A549 treated with AZD9567 at 1 μM for 4 hours (cell line): ENCODE measurements around the gene LIMS4. TPM values are rescaled to one million over a fixed set of nuclear protein-coding genes. Genes with fewer than 3 reads are reported as not detected.

Experiments used
- total RNA-seq: library from RNA; stranded (reverse); fragments of 200-300 nt; extraction: Qiagen RNA extraction; gene quantifications from 5 replicates; pipeline ENCODE4 v1.2.3, GENCODE V29; 2022; ENCODE audit not compliant: insufficient read depth

Gene LIMS4, protein sequence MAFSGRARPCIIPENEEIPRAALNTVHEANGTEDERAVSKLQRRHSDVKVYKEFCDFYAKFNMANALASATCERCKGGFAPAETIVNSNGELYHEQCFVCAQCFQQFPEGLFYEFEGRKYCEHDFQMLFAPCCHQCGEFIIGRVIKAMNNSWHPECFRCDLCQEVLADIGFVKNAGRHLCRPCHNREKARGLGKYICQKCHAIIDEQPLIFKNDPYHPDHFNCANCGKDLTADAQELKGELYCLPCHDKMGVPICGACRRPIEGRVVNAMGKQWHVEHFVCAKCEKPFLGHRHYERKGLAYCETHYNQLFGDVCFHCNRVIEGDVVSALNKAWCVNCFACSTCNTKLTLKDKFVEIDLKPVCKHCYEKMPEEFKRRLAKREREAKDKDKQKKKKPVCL
- 0.63 to 0.91 TPM (median 0.75 TPM) in 4 of 5 replicates, not detected in the other for total RNA-seq

DNA sequence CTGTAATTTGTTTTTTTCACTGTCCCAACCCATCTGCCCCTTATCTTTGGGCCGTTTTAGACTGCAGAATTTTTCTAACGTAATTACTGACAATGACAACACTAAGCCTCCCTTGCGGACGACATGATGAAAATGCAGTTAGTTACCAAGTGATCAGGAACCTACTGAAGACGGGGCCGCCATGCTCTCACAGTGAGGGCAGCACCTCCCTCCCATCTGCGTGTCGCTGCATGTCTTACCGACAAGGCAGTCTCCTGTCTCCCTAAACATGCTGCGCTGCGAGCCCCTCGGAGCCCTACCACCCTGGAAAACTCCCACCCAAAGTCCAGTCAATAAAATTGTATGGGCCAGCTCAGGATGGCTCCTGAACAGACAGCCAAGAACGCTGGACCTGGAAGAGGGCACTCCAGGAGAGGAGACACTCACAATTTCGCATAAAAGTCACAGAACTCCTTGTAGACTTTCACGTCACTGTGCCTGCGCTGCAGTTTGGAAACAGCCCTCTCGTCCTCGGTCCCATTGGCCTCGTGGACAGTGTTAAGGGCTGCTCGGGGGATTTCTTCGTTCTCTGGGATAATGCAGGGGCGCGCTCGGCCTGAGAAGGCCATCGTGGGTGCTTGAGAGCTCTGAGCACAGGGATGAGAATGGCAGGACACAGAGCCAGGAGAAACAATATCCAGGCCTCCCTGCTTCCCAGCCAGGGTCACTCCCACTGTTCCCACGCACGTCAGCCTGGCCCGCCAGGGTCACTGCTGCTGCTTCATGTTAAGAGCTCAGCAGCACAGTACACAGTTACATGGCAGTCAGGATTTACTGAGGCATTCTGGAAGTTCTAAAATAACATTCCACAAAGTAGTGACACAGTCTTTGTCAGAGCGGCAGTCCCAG, at the start of gene LIMS4:
LIMS4 (minus strand) TSS at position 646 of the 888 bp plus-strand sequence; CDS start at position 608, 38 bp downstream.

Other genes with a start within 250 kb of the LIMS4 start
- gene RGPD6, start 104.4 kb upstream of the LIMS4 start, total RNA-seq: 9.0 to 14.6 TPM (median 9.5 TPM) in 5 replicates
- gene BUB1, start 205.2 kb upstream of the LIMS4 start, total RNA-seq: 37.2 to 47.0 TPM (median 43.1 TPM) in 5 replicates